GM21447 (cell line): Measurements from ENCODE around the gene OR7A5.
"Not testable (repeated sequence)": the region's sequence is repeated elsewhere in the genome, so short reads cannot be mapped to it uniquely, and the experiment has no call there.

ENCODE experiments used
- ATAC-seq: cut with Tn5 transposase; IDR thresholded peaks from one replicate; pipeline ENCODE4 v1.9.1; 2021; ENCODE audit not compliant: unreplicated experiment

The OR7A5 gene

DNA sequence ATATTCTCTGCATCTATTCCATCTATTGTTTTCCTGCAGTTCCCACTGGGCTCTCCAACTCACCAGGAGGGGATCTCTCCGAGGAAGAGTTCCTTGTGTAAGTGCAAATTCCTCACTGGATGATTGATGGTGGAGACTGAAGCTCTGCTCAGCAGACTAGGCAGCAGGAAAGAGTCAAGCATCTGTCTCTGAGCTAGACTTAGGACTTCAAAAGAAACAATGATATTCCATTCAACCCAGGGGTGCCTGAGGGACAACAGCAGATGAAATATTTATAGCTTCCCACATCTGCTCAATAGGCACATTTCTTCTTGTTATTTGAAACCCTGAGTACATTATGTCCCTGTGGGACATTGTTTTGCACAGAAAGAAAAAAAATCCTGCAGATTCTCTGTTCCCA is at the start of gene OR7A5, which contains the start of gene OR7C1:
Gene OR7A5 (minus strand): TSS at position 175 of the 400 bp plus-strand sequence. CDS start 6,944 bp downstream, outside the sequence.
Gene OR7C1 (minus strand): TSS at position 175 of the 400 bp plus-strand sequence. CDS start 35,049 bp downstream, outside the sequence.
- ATAC-seq, result no peak

GRCh38 chr19:14871619-14872230 is 36.7 kb upstream of the OR7A5 start:
- ATAC-seq, result no peak

- no peak for ATAC-seq
Measured at GRCh38 chr19:14868497-14868896, 33.5 kb upstream of the OR7A5 start.

DNA sequence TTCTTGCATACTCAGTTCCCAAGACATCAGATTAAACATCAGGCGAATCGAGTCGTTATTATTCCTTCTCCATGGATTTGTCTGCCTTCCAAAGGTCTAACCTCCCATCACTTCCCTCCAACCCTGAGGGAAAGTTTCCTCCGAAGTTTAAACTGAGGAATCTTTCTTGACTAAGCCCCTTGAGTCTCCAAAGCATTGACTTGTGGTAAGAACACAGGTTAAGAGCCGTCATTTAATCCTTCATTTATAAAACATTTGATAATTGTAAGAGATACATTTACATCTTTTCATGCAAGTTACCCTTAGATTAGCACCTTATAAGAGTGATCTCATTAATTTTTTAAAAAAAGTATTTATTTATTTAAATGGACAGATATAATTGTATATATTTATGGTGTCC is 13.8 kb upstream of the OR7A5 start, which contains the start of gene OR7A10:
Gene OR7A10 (minus strand): TSS at position 101 of the 400 bp plus-strand sequence. CDS start 7,045 bp downstream, outside the sequence.
- ATAC-seq, result no peak

DNA sequence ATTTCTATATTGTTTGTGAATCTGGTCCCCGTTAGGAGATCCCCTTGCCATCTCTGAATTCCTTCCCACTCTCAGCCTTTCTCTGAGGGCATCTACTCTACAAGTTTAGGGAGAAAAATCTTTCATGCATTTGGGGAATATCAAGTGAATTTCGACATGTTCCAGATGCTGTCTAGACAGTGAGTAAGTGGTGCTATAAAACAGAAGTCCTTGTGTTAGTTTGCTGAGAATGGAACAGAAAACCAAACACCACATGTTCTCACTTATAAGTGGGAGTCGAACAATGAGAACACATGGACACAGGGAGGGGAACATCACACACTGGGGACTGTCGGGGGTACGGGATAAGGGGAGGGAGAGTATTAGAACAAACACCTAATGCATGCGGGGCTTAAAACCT is 8.6 kb upstream of the OR7A5 start:
- ATAC-seq, result no peak

- no peak for ATAC-seq
Measured at GRCh38 chr19:14843169-14843568, 8.2 kb upstream of the OR7A5 start.

DNA sequence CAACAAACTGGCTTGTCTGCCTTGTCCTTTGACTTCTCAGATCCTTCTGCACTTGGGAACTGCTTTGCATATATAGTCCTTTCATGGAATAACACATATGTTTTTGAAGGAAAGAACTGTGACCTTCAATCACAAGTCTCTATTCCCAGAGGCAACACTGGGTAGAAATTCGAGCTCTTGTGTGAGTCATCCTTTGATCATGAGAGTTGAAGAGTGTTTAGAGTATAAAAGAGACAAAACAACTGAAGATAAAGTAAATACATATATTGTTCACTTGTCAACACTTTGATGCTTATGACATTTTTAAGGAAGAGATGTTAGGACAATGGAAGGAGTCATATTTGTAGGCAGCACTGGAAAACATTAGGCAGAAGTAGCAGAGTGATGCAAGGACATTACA is 5.2 kb upstream of the OR7A5 start:
- no peak for ATAC-seq

DNA sequence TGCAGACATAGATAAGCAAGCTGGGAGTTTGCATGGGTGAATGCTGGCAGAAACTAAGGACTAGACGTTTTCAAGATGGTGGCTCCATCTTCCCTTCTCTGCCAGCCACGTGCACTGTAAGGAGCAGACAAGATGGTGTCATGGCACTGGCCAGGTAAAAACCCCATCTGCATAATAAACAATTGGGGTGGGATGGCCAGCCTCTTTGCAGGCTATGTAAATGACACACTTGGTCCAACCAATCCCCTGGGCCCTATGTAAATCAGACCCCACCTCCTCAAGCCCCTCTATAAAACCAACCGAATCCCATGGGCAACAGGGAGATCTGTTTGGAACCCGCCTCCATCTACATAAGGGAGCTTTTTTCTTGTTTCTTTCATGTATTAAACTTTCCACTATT is 2.4 kb upstream of the OR7A5 start:
- ATAC-seq, result no peak

DNA sequence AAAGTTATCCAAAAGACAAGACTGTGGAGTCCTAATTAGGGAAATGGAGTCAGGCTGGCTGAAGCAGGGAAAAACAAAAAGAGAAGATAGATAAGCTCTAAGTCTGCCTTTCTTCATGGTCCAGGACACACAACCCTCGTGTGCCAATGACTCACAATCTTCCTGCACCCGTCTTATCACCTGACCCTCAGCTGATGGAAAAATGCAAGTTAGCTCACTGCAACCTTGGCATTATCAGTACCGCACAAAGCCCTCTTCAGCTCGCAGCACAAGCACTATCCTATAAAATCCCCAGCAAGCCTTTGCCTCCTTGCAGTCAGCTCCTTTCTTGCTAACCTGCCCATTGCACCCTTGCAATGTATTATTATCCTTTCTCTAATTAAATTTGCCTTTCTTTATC is 4.3 kb downstream of the OR7A5 start:
- no peak for ATAC-seq

GRCh38 chr19:14826006-14826405 is 9.0 kb downstream of the OR7A5 start:
- ATAC-seq, result no peak

DNA sequence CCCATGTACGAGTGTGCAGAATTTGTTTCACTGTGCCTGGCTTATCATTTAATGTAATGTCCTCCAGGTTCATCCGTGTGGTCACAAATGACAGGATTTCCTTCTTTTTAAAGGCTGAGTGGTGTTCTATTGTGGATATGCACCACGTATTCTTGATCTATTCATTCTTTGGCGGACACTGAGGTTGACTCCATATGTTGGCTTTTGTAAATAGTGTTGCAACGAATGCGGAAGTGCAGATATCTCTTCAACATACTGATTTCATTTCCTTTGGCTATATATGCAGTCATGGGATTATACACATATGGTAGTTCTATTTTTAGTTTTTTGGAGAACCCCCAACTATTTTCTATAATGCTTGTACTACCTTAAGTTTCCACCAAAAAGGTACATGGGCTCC is 13.0 kb downstream of the OR7A5 start:
- ATAC-seq, result no peak

GRCh38 chr19:14818588-14818987 is 16.4 kb downstream of the OR7A5 start:
- ATAC-seq, result no peak

DNA sequence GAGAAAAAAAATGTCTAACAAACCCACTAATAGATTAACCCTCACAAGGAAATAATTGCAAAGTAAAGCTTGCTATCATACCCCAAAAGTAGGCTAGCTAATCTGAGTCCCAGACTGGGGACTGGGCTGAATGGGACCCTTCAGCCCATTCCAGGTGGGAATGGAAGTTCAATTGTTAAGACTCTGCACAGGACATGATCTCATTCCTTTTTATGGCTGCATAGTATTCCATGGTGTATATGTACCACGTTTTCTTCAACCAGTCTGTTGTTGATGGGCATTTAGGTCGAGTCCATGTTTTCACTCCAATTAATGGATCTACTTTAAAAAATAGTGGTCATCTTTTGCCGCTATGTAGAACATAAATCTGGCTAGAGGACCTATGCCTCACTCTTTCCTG is 17.9 kb downstream of the OR7A5 start:
- ATAC-seq, result no peak

DNA sequence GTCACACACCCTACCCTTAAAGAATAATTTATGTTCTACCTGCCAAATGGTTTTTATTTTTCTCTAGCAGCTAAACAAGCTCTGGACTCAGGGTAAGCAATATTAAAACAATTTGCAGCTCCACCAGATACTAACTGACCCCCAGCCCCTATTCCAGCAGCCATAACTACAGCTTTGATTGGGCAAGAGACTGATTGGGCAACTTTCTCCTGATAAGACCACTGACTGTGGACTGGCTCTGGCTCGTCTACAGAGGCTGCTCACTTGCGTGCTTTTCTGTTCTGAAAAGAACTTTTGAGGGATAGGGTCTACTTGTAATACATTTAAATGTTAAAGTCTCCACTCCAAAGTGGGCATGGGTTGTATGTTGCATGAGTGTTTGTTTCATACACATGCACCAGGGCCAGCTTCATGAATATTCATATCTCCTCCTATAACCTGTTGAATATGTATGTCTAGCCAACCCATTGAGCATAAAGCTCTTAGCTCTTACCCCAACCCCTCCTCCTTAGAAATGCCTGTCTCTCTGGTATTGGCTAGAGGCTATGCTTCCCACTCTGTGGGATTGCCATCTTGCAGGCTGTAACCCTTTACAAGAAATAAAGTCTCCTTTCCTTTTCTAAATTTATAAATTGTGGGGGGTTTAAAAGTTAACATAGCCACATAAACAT is 19.9 kb downstream of the OR7A5 start:
- no peak for ATAC-seq

DNA sequence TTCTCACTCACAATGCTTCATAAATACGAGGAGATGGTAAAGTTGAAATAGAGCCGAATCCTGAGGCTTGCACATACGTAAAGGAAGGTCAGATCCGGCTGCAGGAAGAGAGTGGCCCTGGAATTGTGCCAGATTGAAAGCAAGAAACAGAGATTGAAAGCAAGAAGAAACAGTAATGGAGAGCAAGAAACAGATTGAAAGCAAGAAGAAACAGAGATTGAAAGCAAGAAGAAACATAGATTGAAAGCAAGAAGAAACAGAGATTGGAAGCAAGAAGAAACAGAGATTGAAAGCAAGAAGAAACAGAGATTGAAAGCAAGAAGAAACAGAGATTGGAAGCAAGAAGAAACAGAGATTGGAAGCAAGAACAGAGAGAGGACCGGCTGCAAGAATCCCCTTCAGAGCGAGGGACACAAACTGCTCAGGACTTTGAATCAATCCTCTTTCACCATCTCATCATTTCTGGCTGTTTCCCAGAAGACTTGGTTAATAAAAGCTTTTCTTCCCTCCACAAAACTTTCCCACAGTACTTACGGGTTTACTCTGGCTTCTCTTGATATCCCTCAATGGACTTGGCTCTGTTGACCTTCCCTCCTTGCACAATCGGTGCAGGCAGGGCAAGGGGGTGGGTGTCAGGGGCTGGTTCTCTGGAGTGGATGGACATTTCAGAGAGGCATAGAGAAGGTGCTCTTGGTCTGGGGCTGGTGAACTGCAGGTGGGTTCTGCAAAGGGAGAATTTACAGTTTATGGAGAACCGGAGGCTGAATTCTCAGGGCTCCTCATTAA is 25.5 kb downstream of the OR7A5 start:
- ATAC-seq, result no peak

DNA sequence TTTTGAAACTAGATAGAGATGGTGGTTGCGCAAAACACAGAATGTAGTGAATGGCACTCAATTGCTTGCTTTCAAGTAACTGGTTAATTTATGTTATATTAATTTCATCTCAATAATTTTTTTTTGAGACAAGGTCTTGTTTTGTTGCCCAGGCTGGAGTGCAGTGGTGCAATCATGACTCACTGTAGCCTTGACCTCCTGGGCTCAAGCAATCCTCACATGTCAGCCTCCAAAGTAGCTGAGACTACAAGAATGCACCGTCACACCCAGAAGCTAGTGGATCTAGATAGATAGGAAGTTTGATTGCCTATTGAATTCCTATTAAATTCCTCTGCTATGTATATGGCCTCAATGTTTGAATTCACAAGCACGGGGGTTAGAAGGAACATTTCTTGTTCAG is 30.2 kb downstream of the OR7A5 start:
- no peak for ATAC-seq

DNA sequence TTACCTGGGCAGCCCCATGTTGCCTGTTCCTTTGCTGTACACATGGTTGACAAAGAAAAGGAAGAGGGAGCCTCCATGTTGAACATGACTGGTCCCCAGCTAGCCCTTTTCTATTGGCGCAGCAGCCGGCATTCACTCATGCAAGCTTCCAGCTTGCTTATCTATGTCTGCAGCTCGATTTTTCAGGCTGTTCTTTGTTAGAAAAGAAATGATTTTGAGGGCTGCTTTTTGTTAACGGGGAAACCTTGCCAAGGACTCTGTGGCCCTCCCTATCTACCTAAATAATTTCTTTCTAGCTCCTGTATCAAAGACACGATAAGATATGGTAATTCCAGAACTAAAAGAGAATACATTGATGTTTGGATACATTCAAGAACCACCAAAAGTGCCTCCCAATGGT is 36.2 kb downstream of the OR7A5 start:
- no peak for ATAC-seq

GRCh38 chr19:14796021-14796420 is 39.0 kb downstream of the OR7A5 start:
- ATAC-seq, result no peak

DNA sequence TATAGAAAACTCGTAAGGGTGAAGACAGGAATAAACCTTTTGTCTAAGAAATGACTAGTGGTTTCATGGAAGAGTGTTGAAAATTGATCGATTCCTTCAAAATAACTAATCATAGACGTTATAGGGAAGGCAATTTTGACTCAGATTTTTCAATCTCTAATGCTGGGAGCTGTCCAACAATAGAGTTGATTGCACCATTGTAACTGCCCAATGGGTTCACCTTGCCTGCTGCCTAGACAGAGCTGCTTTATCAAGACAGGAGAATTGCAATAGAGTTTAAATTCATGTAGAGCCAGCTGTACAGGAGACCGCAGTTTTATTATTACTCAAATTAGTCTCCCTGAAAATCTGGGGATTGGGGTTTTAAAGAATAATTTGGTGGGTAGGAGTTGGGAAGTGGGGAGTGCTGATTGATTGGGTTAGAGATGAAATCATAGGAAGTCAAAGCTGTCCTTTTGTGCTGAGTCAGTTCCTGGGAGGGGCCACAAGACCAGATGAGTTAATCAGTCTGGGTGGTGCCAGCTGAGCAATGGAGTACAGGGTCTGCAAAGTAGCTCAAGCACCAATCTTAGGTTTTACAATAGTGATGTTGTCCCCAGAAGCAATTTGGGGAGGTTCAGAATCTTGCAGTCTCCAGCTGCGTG is 39.8 kb downstream of the OR7A5 start:
- ATAC-seq, result no peak

- ATAC-seq, result not testable (repeated sequence)
Measured at GRCh38 chr19:14792250-14792649, 42.7 kb downstream of the OR7A5 start.

- no peak for ATAC-seq
Measured at GRCh38 chr19:14786421-14786851, 48.5 kb downstream of the OR7A5 start.
